K562 (cell line): ENCODE results near the gene PHF21B. TPM values are rescaled to one million over a fixed set of nuclear protein-coding genes. Genes with fewer than 3 reads are reported as not detected.

Experiments
- ATAC-seq: fragments of 200-7000 bp; cut with Tn5 transposase; 3 replicates; pipeline ENCODE4 v1.9.1; 2020; ENCODE audit warnings: moderate library complexity
- BruUV-seq: library from RNA; stranded (reverse); fragments of 400-500 nt; replicated peaks from 2 replicates; lab custom pipeline; 2021; lab: Mats Ljungman, UMichigan
- CTCF ChIA-PET: fragments of 300-600 bp; formaldehyde crosslinking; extraction: SDS; loops from one replicate; lab custom pipeline; 2021; ENCODE audit warnings: low intra/inter-chr PET ratio; lab: Yijun Ruan, JAX
- POLR2A ChIA-PET: fragments of 300-600, 350-650 bp; sonication (Branson Sonifier 250); formaldehyde crosslinking; extraction: SDS; loops from one replicate; lab custom pipeline; 2021; ENCODE audit warnings: antibody characterized with exemption, inconsistent platforms; lab: Yijun Ruan, JAX
- DNase-seq, 4 experiments: peaks; one replicate each; pipeline versions ENCODE4 v3.0.0 to v3.0.0-alpha.2; 2011 to 2018; ENCODE audit warnings: low spot score in 3 of 4, mixed read lengths in 3 of 4; ENCODE audit errors: extremely low read depth in 1 of 4
- FAIRE-seq: peaks from 2 replicates; lab custom pipeline; 2011; peaks lifted over from hg19 to GRCh38; lab: Jason Lieb, UNC
- H2AFZ ChIP-seq: 2 replicates; pipeline ENCODE4 v1.6.0; 2011; ENCODE audit warnings: low read depth, low read length, control low read depth, inconsistent platforms
- H3K27ac ChIP-seq: fragments of 200-600 bp; 3 replicates; pipeline ENCODE4 v1.8.0; 2011; ENCODE audit warnings: low read depth, mild to moderate bottlenecking, control low read depth, inconsistent platforms, low read length, moderate library complexity, mixed read lengths; ENCODE audit errors: extremely low read depth
- H3K27me3 ChIP-seq, 2 experiments: fragments of 300-600 bp in 1 of 2; 2 replicates in 1 of 2; 3 replicates in 1 of 2; pipeline versions ENCODE4 v1.6.0 to v1.8.0; 2011; ENCODE audit warnings: inconsistent platforms in 2 of 2, low read length in 2 of 2, mild to moderate bottlenecking in 1 of 2, mixed read lengths in 1 of 2, moderate library complexity in 1 of 2; ENCODE audit not compliant: control insufficient read depth in 2 of 2, insufficient read depth in 2 of 2
- H3K36me3 ChIP-seq: fragments of 300-600 bp; 3 replicates; pipeline ENCODE4 v1.8.0; 2011; ENCODE audit warnings: mild to moderate bottlenecking, low read length, inconsistent platforms; ENCODE audit not compliant: control insufficient read depth, insufficient read depth
- H3K4me1 ChIP-seq, 2 experiments: fragments of 200-600 bp in 1 of 2; replicated peaks in 1 of 2; 2 replicates in 1 of 2; 3 replicates in 1 of 2; pipeline versions ENCODE4 v1.5.1 to v1.8.0; 2011; ENCODE audit warnings: inconsistent platforms in 2 of 2, low read length in 2 of 2, mild to moderate bottlenecking in 1 of 2, mixed read lengths in 1 of 2, moderate library complexity in 1 of 2; ENCODE audit not compliant: control insufficient read depth in 2 of 2, insufficient read depth in 2 of 2
- H3K4me2 ChIP-seq: 2 replicates; pipeline ENCODE4 v1.6.1; 2011; ENCODE audit warnings: low read length, control low read depth, inconsistent platforms, mixed read lengths; ENCODE audit not compliant: insufficient read depth
- H3K4me3 ChIP-seq: fragments of 200-600 bp; sonication (generic), shearing (Covaris generic); 2 replicates; pipeline ENCODE4 v1.5.1; 2016; ENCODE audit warnings: control low read depth, inconsistent platforms
- H3K79me2 ChIP-seq: fragments of 200-600 bp; 3 replicates; pipeline ENCODE4 v1.8.0; 2011; ENCODE audit warnings: low read length, inconsistent platforms; ENCODE audit not compliant: control insufficient read depth, insufficient read depth
- H3K9ac ChIP-seq, 2 experiments: 2 replicates each; pipeline versions ENCODE4 v1.6.0 to v1.6.1; 2011; ENCODE audit warnings: low read depth in 2 of 2, low read length in 2 of 2, control low read depth in 1 of 2, inconsistent platforms in 1 of 2, mild to moderate bottlenecking in 1 of 2, mixed read lengths in 1 of 2; ENCODE audit not compliant: insufficient read depth in 1 of 2
- H3K9me1 ChIP-seq: one replicate; pipeline ENCODE4 v1.6.0; 2011; ENCODE audit warnings: inconsistent platforms, mild to moderate bottlenecking, low read length, moderate library complexity; ENCODE audit not compliant: control insufficient read depth, insufficient read depth
- H3K9me3 ChIP-seq: replicated peaks from 2 replicates; pipeline ENCODE4 v1.5.1; 2011; ENCODE audit warnings: low read depth, low read length, inconsistent platforms; ENCODE audit not compliant: control insufficient read depth, insufficient read depth
- H4K20me1 ChIP-seq: replicated peaks from 2 replicates; pipeline ENCODE4 v1.6.1; 2011; ENCODE audit warnings: low read length, inconsistent platforms, mixed read lengths; ENCODE audit not compliant: control insufficient read depth, insufficient read depth
- AFF4 ChIP-seq: sonication (generic); formaldehyde crosslinking; IDR thresholded peaks from 2 replicates; pipeline ENCODE4 v1.8.0; 2023; ENCODE audit warnings: mild to moderate bottlenecking, missing genetic modification reagents
- FOXM1 ChIP-seq, 2 experiments: fragments of 450-650 bp in 1 of 2; sonication (generic) in 1 of 2; formaldehyde crosslinking in 1 of 2; IDR thresholded peaks; 2 replicates each; pipeline versions ENCODE4 v1.6.1 to v1.9.0; 2017 to 2022; ENCODE audit warnings: low read depth in 2 of 2, mild to moderate bottlenecking in 2 of 2, missing genetic modification reagents in 1 of 2, moderate library complexity in 1 of 2
- HDAC8 ChIP-seq: fragments of 450-650 bp; IDR thresholded peaks from 2 replicates; pipeline ENCODE4 v1.6.1; 2016; ENCODE audit warnings: mild to moderate bottlenecking, missing genetic modification characterization, moderate library complexity, missing compliant biosample characterization
- JUN ChIP-seq, 2 experiments: sonication (generic) in 1 of 2; formaldehyde crosslinking in 1 of 2; IDR thresholded peaks; 2 replicates each; pipeline versions ENCODE4 v1.6.1 to v1.8.0; 2012 to 2022; ENCODE audit warnings: borderline replicate concordance in 2 of 2, mild to moderate bottlenecking in 2 of 2, improper control_type of control experiment in 1 of 2, low read depth in 1 of 2, low read length in 1 of 2, missing genetic modification reagents in 1 of 2
- MCM5 ChIP-seq: fragments of 450-650 bp; IDR thresholded peaks from 2 replicates; pipeline ENCODE4 v1.6.1; 2016; ENCODE audit warnings: low read depth
- SMARCE1 ChIP-seq: fragments of 450-650 bp; IDR thresholded peaks from 2 replicates; pipeline ENCODE4 v1.7.1; 2016; ENCODE audit warnings: mild to moderate bottlenecking
- SREBF2 ChIP-seq: sonication (generic); formaldehyde crosslinking; IDR thresholded peaks from 2 replicates; pipeline ENCODE4 v1.4.0; 2020; ENCODE audit warnings: mild to moderate bottlenecking, missing genetic modification reagents
- WHSC1 ChIP-seq: IDR thresholded peaks from one replicate; pipeline ENCODE4 v1.6.1; 2012; ENCODE audit warnings: low read length, control low read depth, inconsistent platforms
- WGBS: fragments of 100-300 bp; shearing (Covaris generic); methylation state at CpG from one replicate; pipeline ENCODE4 v1.1.6; 2016; ENCODE audit warnings: low coverage, mixed read lengths; ENCODE audit not compliant: insufficient coverage; ENCODE audit errors: missing lambda C conversion rate; 5-methylcytosine and 5-hydroxymethylcytosine counted together
- in situ Hi-C: fragments of 300-500 bp; cut with MboI; formaldehyde crosslinking; loops from 4 replicates; pipeline ENCODE4 v1.15.0; 2018; ENCODE audit warnings: inconsistent platforms, mixed read lengths
- intact Hi-C: fragments of 100-400 bp; cut with micrococcal nuclease; formaldehyde crosslinking; loops from 2 replicates; pipeline ENCODE4 v1.14.2; 2022
- polyA plus RNA-seq, 8 experiments: library from polyadenylated mRNA; depleted of rRNA in 4 of 8; stranded (reverse) in 5 of 8; unstranded in 3 of 8; fragments of >200 nt; fragmentation: Nextera tagmentation in 2 of 8; fragmentation: Illumina TruSeq in 1 of 8; extraction: Ambion mirVana in 2 of 8; extraction: Trizol in 1 of 8; gene quantifications; 2 replicates each; pipeline versions ENCODE4 v1.2.1 to v1.2.3, GENCODE V29; 2011 to 2014; ENCODE audit warnings: inconsistent platforms in 1 of 8, missing spikeins in 1 of 8
- total RNA-seq, 7 experiments: library from RNA; depleted of rRNA in 6 of 7; stranded (reverse); fragments of >200 nt in 6 of 7; fragmentation: Illumina TruSeq in 2 of 7; extraction: Trizol in 2 of 7; gene quantifications; 2 replicates each; pipeline versions ENCODE4 v1.2.1 to v1.2.3, GENCODE V29; 2011 to 2021; ENCODE audit warnings: low replicate concordance in 1 of 7

Gene PHF21B
- total and polyA plus RNA-seq, 9 of the 15 experiments (the other 6 are each of a cell fraction or from before 2014, with no cell fraction given): 0.04 TPM; not detected in 8

- CTCF ChIA-PET: no interaction called here
- POLR2A ChIA-PET: no interaction called here
- DNase-seq: no peak
- no TSS peak for BruUV-seq
- H3K4me3 ChIP-seq: no peak overlapping the region
- TF ChIP-seq HDAC8 (no peak), SREBF2 (CRISPR knock-in tag) (no peak), WHSC1 (no peak), FOXM1 (IDR thresholded peaks at IDR 0.05; ENCODE audit: low read depth) (no peak), FOXM1 (CRISPR knock-in tag; IDR thresholded peaks at IDR 0.05; ENCODE audit: low read depth) (no peak), MCM5 (no peak), SMARCE1 (no peak), AFF4 (CRISPR knock-in tag) (no peak), JUN (IDR thresholded peaks at IDR 0.05; ENCODE audit: borderline replicate concordance, low read depth, low read length) (no peak), JUN (CRISPR knock-in tag; IDR thresholded peaks at IDR 0.05; ENCODE audit: borderline replicate concordance) (no peak)
- no peak for FAIRE-seq
- WGBS: 0% methylated on average over 11 of the region's 16 CpGs
- H3K36me3 ChIP-seq: no peaks in the 10 kb centered on the region
- no peaks in the 10 kb centered on the region for H3K79me2 ChIP-seq
- intact Hi-C loops: no loop called here
- no peaks in the 10 kb centered on the region for H3K4me1 ChIP-seq
- H3K4me2 ChIP-seq: no peak overlapping the region
- no peaks in the 10 kb centered on the region for H3K9me3 ChIP-seq
- no peak overlapping the region for H2AFZ ChIP-seq
- no peak for ATAC-seq
- peaks cover 0 to 11% of the 10 kb centered on the region in 2 experiments; a peak in 2 of 5 replicates for H3K27me3 ChIP-seq
- no peaks in the 10 kb centered on the region for H3K9me1 ChIP-seq
- in situ Hi-C loops: no loop called here
- no peak overlapping the region for H3K27ac ChIP-seq
- no peak overlapping the region for H3K9ac ChIP-seq
- H4K20me1 ChIP-seq: no peaks in the 10 kb centered on the region
These were observed 10.3 kb upstream of the PHF21B start for GRCh38 chr22:45019861-45020655.
